AG10803 (cell line): Measurements from ENCODE around the gene ASB18.

Experiments used
- DNase-seq: peaks from one replicate; pipeline ENCODE4 v3.0.0; 2010; ENCODE audit warnings: low read depth
- H3K4me3 ChIP-seq: 2 replicates; pipeline ENCODE4 v1.5.1; 2011; ENCODE audit warnings: mild to moderate bottlenecking, low read length, control low read depth
- CTCF ChIP-seq: conservative IDR thresholded peaks from 2 replicates; pipeline ENCODE4 v1.5.1; 2011; ENCODE audit warnings: mild to moderate bottlenecking, low read length, control low read depth, inconsistent platforms

ASB18 gene, protein sequence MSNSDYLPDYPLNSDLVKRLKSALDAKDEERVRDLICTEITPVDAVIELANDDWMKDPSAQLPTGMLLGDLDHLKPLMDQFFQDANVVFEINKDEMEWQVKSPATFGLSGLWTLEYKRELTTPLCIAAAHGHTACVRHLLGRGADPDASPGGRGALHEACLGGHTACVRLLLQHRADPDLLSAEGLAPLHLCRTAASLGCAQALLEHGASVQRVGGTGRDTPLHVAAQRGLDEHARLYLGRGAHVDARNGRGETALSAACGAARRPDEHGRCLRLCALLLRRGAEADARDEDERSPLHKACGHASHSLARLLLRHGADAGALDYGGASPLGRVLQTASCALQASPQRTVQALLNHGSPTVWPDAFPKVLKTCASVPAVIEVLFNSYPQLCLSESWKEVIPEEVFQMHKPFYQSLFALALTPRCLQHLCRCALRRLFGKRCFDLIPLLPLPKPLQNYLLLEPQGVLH

GRCh38 chr2:236264256-236264655 lies at the start of gene ASB18:
Gene ASB18, minus strand, starts transcription at chr2:236264406. Its CDS starts 61 bp downstream, at chr2:236264345.
- no peak for DNase-seq
- no peak within 1 kb of the TSS for H3K4me3 ChIP-seq
- TF ChIP-seq CTCF: no peak

DNA sequence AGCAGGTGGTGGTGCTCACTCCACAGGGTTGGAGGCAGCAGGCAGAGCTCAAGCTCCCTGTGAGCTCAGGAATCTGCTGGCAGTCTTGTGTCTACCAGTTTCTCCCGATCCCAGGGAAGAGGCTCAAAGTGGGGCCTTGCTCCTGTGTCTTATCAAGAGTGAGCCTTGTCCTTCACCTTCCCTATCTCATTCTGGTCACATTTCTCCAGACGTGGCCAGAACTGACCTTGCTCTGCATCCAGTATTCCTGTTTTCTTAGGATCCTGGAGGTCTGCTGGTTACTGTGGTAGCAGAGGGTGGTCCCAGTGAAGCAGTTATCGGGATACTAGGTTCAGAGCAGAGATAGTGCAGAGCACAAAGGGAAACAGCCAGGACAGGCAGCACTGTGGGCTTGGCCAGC lies 47.1 kb upstream of the ASB18 start:
- H3K4me3 ChIP-seq: no peak overlapping the region
- DNase-seq: no peak
- TF ChIP-seq CTCF: no peak

- no peak overlapping the region for H3K4me3 ChIP-seq
- no peak for DNase-seq
- TF ChIP-seq CTCF: peak; percentile 47
Measured at GRCh38 chr2:236309669-236310029, 45.4 kb upstream of the ASB18 start.

- H3K4me3 ChIP-seq: no peak overlapping the region
- no peak for DNase-seq
- TF ChIP-seq CTCF: no peak
Measured at GRCh38 chr2:236308855-236309668, 44.9 kb upstream of the ASB18 start.

- TF ChIP-seq CTCF: no peak
- H3K4me3 ChIP-seq: no peak overlapping the region
- no peak for DNase-seq
Measured at GRCh38 chr2:236307641-236308040, 43.4 kb upstream of the ASB18 start.

- no peak overlapping the region for H3K4me3 ChIP-seq
- TF ChIP-seq CTCF: no peak
Measured at GRCh38 chr2:236306825-236307540, 42.8 kb upstream of the ASB18 start.

More at GRCh38 chr2:236306825-236307540, 42.8 kb upstream of the ASB18 start:
- DNase-seq: no peak
